SH-SY5Y (cell line): ENCODE results near the gene ELP2.

ENCODE experiments used
- GATA2 ChIP-seq: IDR thresholded peaks from 2 replicates; pipeline ENCODE4 v1.6.1; 2011; ENCODE audit warnings: mild to moderate bottlenecking, low read depth, low read length
- GATA3 ChIP-seq: IDR thresholded peaks from 2 replicates; pipeline ENCODE4 v1.6.1; 2011; ENCODE audit warnings: low read depth, mild to moderate bottlenecking, low read length, moderate library complexity

GRCh38 chr18:36085195-36085594 is 44.5 kb upstream of the ELP2 start:
- TF ChIP-seq GATA2 (no peak), GATA3 (no peak)
